DMS79 (cell line): Measurements from ENCODE around the gene TMEM266.
"Not testable (repeated sequence)": the region's sequence is repeated elsewhere in the genome, so short reads cannot be mapped to it uniquely, and the experiment has no call there.

ENCODE experiments used
- DNase-seq: peaks from one replicate; lab custom pipeline; 2025; lab: John Stamatoyannopoulos, UW

TMEM266 gene

GRCh38 chr15:76059320-76060117, at the start of gene TMEM266:
Gene TMEM266 (plus strand): TSS chr15:76059985. CDS start chr15:76134264, 74,279 bp downstream.
- DNase-seq, result no peak

GRCh38 chr15:76010613-76011012, 49.2 kb upstream of the TMEM266 start:
- DNase-seq, result no peak

- DNase-seq, result no peak
Measured at GRCh38 chr15:76011627-76012551, 47.9 kb upstream of the TMEM266 start, which contains the start of gene NRG4. Gene NRG4 (minus strand): TSS chr15:76012424. CDS start chr15:76011230, 1,194 bp downstream.

DNA sequence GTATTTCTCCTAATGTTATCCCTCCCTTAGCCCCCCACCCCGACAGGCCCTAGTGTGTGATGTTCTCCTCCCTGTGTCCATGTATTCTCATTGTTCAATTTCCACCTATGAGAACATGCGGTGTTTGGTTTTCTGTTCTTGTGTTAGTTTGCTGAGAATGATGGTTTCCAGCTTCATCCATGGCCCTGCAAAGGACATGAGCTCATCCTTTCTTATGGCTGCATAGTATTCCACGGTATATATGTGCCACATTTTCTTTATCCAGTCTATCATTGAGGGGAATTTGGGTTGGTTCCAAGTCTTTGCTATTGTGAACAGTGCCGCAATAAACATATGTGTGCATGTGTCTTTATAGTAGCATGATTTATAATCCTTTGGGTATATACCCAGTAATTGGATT, 46.3 kb upstream of the TMEM266 start:
- DNase-seq, result not testable (repeated sequence)

DNA sequence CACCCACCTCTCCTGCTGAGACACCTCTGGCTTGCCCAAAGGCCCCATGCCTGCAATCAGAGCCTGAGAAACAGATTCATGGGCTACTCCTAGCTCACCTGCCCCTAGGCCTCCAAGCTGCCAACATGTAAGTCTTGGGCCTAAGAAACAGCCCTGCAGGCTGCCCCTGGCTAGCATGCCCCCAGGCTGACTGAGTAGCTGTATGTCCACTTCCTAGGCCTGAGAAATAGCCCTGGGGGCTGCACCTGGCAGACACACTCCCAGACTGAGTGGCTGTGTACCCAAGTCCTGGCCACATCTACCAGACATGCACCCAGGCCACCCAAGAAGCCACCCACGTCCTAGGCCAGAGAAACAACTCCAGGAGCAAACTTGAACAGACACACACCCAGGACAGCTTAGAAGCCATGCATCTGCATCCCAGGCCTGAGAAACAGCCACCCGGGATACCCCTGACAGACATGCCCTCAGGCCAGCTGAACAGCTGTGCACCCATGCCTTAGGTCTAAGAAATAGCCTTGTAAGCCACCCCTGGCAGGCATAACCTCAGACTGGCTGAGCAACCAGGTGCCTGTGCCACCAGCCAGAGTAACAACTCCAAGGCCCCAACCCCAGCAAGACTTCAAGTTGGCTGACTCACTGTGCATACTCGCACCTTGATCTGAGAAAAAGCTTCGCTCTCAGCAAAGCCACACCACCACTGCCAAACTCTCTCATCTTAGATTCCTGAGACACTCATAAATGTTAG, 35.6 kb upstream of the TMEM266 start:
- no peak for DNase-seq

DNA sequence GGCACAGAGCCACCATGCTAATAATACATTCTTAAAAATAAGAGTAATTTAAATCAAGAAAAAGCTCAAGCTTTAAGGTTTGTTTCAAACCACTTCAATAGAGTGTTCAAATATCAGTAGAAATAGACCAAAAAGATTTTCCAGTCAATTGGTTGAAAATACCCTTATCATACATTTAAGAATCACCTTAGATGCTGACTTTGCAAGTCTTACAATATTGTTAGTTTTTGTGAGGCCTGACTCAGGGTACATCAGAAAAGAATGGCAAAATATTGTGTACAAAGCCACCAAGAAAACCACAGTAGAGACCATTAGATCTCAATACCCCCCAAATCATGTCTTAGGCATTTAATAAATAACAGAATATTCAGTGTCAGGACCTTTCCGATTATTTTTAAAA, 27.7 kb upstream of the TMEM266 start:
- DNase-seq, result no peak

DNA sequence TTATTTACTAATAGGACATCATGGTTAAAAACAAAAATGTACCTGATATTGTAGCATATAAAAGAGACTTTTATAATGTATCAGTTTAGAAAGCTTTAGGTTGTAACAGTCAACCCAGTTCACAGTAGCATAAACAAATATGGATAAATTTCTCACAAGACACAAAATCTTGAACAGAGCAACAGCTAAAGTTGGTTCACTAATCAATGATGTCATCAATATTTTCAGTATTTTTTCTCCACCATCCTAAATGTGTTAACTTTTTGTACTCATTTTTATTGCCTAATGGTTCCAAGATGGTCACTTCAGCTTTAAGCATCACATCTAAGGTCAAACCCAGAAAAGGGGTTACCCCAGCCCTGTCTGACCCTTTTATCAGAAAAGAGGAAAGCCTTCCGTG, 26.3 kb upstream of the TMEM266 start:
- DNase-seq, result no peak

DNA sequence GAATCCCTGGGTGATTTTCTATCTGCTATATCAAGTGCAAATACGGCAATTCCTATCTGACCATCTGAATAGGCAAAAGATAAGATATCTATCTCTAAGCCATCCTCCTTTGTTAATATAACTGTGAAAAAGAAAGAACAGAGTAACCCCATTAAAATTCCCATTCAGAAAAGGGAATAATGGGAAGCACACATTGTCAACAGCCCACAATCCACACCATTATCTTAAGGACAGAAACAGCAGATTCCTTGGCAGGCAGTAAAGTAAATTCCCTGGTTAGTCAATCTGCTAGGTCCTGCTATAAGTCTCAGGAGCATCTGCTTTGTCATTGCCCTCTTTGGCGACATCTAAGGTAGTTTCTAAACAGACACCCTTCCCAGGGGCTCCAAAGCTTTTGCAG, 25.7 kb upstream of the TMEM266 start:
- DNase-seq, result no peak

- DNase-seq, result no peak
Measured at GRCh38 chr15:76035593-76035992, 24.2 kb upstream of the TMEM266 start.

GRCh38 chr15:76038512-76038911, 21.3 kb upstream of the TMEM266 start:
- no peak for DNase-seq

GRCh38 chr15:76054201-76054600, 5.6 kb upstream of the TMEM266 start:
- DNase-seq, result not testable (repeated sequence)

DNA sequence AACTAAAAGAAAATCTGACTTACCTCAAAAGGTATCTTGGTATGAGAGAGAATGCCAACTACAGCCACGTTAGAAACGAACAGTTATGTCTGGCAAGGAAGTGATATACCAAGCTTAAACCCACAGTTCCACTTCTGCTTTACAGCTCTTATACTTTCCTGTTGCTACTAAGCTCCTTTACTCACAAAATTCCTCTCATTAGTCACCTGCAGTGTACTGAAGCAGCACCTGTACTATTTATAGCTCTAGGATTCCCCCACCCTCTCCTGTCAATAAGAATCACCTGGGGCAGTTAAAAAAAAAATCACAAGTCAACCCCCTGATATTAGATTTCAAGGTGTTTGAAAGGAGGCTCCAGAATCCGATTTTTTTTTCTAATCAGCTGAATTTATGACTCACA, 2.9 kb upstream of the TMEM266 start:
- DNase-seq, result no peak

DNA sequence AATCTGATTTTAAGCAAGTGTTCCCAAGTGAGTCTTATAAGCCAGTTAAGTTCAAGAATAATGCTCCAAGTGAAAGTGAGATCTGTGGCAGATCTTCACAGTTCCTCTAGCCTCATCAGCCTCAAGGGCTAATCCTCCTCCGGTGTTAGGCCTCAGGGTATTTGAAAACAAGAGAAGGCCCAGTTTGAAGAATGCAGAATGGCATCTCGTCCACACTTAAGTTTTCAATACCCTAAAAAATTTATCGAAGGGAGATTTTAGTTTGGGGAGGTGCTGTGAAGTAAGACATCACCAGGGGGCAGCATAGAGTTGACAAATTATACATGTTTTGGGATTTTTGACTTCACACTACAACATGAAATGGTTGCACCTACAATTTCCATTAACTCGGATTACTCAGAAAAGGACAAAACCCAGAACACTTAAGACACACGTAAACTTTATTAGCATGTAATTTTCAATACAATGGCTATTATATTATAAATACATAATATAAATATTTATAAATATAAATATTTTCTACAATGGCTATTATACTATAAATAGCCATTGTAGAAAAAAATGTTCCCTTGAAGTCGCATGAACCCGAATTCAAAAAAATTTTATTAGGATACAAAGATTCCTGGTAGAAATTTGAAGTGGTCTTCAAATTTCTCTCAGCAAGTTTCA, 2.3 kb upstream of the TMEM266 start:
- DNase-seq, result no peak

GRCh38 chr15:76058714-76059319, 968 bp upstream of the TMEM266 start:
- no peak for DNase-seq

- DNase-seq, result no peak
Measured at GRCh38 chr15:76060118-76060989, 569 bp downstream of the TMEM266 start.

- DNase-seq, result no peak
Measured at GRCh38 chr15:76061700-76062099, 1.9 kb downstream of the TMEM266 start.

- no peak for DNase-seq
Measured at GRCh38 chr15:76062286-76062685, 2.5 kb downstream of the TMEM266 start.

DNA sequence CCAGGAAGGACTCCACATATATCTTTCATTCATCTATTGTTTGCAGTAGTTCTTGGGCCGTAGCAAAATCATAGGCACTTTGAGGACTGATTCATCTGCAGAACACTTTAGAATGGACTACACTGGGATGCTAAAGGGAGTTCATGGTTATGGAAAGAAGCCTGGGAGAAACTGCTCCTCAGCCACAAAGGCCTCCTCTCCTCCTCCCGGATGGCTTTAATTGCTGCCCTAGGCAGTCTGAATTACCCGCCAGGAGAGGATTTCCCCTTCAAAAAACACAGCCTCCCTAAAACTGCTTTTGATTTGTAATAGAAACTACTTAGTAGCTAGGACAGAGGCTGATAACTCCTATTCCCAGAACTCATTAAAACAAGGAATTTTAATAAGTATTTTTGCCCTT, 4.6 kb downstream of the TMEM266 start:
- no peak for DNase-seq

DNA sequence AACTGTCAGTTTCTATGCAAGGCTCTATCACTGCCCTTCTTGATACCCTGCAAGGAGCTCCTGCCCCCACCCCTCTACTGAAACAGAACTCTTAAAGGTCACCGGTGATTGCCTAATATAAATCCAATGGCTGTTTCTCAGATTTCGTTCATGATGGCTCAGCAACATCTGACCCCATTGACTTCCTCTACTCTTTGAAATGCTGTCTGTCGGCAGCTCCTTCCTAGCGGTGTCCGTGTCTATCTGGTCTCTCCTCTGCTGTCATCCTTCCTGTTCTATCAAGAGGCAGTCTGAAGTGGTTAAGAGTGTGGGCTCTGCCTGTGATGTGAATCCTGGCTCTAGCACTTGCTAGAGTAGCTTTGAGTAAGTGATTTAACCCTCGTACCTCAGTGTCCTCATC, 5.5 kb downstream of the TMEM266 start:
- DNase-seq, result no peak

DNA sequence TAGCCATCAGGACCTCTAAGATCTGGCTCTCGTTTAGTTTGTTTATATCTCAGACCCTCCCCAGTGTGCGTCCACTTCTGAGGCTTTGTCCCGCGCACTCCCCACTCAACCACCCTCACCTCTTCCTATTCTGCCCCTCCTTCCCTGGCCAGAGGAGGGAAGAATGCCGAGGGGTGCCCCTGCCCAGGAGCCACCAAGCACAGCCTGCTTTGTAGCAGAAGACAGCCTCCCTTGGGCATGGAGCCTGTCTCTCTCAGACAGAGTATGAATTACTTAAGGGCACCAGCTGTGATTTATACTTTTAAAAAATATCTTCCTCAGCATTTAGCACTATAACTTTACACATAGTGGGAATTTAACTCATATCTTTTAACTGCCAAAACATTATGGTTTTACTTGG, 6.0 kb downstream of the TMEM266 start:
- DNase-seq, result no peak
